Heart right ventricle (tissue), 16 donors: Measurements from ENCODE around the gene ZNF280D. TPM values are rescaled to one million over a fixed set of nuclear protein-coding genes. Genes with fewer than 3 reads are reported as not detected.
"Not testable (repeated sequence)": the region's sequence is repeated elsewhere in the genome, so short reads cannot be mapped to it uniquely, and the experiment has no call there.

Experiments
- ATAC-seq, 8 donors: fragments of 200-7000 bp; cut with Tn5 transposase; one replicate each; pipeline ENCODE4 v1.9.1; 2020; ENCODE audit warnings: mild to moderate bottlenecking in 8 of 8, moderate library complexity in 8 of 8, moderate number of reproducible peaks in 1 of 8
- DNase-seq, 2 donors: peaks; one replicate each; pipeline ENCODE4 v3.0.0-alpha.2; 2020
- H3K27ac ChIP-seq, 10 donors: fragments of 200-600 bp; sonication (generic) in 2 of 10; one replicate each; pipeline versions ENCODE4 v1.5.0 to v1.8.0; 2020 to 2022; ENCODE audit warnings: mild to moderate bottlenecking in 3 of 10
- H3K27me3 ChIP-seq, 7 donors: fragments of 200-600 bp; one replicate each; pipeline ENCODE4 v1.8.0; 2021 to 2022; ENCODE audit warnings: mild to moderate bottlenecking in 2 of 7
- H3K36me3 ChIP-seq, 9 donors: fragments of 200-600 bp; sonication (generic) in 1 of 9; one replicate each; pipeline versions ENCODE4 v1.5.0 to v1.8.0; 2020 to 2022; ENCODE audit warnings: mild to moderate bottlenecking in 2 of 9
- H3K4me1 ChIP-seq, 9 donors: fragments of 200-600 bp; sonication (generic) in 1 of 9; one replicate each; pipeline versions ENCODE4 v1.5.0 to v1.8.0; 2020 to 2022; ENCODE audit warnings: mild to moderate bottlenecking in 4 of 9
- H3K4me3 ChIP-seq, 10 donors: fragments of 200-600 bp; sonication (generic) in 2 of 10; one replicate each; pipeline versions ENCODE4 v1.5.0 to v1.8.0; 2020 to 2022; ENCODE audit warnings: mild to moderate bottlenecking in 7 of 10, moderate library complexity in 2 of 10
- H3K9me3 ChIP-seq, 11 donors: fragments of 200-600 bp in 10 of 11; sonication (generic) in 2 of 11; one replicate each; pipeline versions ENCODE4 v1.5.0 to v1.8.0; 2013 to 2022; ENCODE audit warnings: mild to moderate bottlenecking in 2 of 11, control low read depth in 1 of 11, moderate library complexity in 1 of 11
- WGBS, 2 donors: extraction: QIAGEN DNeasy Blood & Tissue Kit; methylation state at CpG; one replicate each; pipeline ENCODE4 v1.1.7; 2013; ENCODE audit warnings: inconsistent platforms in 1 of 2; 5-methylcytosine and 5-hydroxymethylcytosine counted together
- intact Hi-C, 10 donors: fragments of 100-400 bp; cut with DNase I; formaldehyde crosslinking; loops; one replicate each; pipeline versions ENCODE4 v1.11.1 to v1.14.2; 2022
- long read RNA-seq, 3 donors: library from polyadenylated mRNA; unstranded; transcript quantifications; one replicate each; pipeline ENCODE4 v2.0.0, GENCODE V29; 2020 to 2021
- polyA plus RNA-seq, 2 donors: library from polyadenylated mRNA; stranded (reverse); fragments of 200-250 nt; gene quantifications; one replicate each; pipeline ENCODE4 v1.2.3, GENCODE V29; 2013
- total RNA-seq, 10 donors: library from RNA; stranded (reverse); fragmentation: NEBNext Ultra II Directional in 3 of 10; extraction: Animal tissue kit (Norgen Biotek cat#: 25700) in 3 of 10; gene quantifications; one replicate each; pipeline versions ENCODE4 v1.2.1 to v1.2.4, GENCODE V29; 2021 to 2023
- TF ChIP-seq, protein P1 (sequence below), 9 donors: fragments of 200-600 bp; sonication (generic) in 2 of 9; IDR thresholded peaks; one replicate each; pipeline versions ENCODE4 v1.5.0 to v1.8.0; 2021 to 2022; ENCODE audit warnings: antibody characterized with exemption in 9 of 9, mild to moderate bottlenecking in 5 of 9, moderate library complexity in 1 of 9
- donor health status: Arrhythmogenic right ventricular cardiomyopathy.
- donor health status: ischemic (EF 13 %, LVEDD 7.1; RV severe dilation, severe dysfunction).
- donor health status: healthy with polysubstance abuse.
- donor health status: DM: no; HTN: yes; CAD: no.
- donor health status: DM: no; HTN: no; CAD: no.
- donor health status: ischemic (EF 25% LVEDD 6.9; RV normal size, moderate dysfunction).
- donor health status: ischemic (EF 25% LVEDD 5.7; RV mildly dilated, moderate dysfunction).
- donor health status: healthy.
- donor health status: DM: yes; HTN: yes; CAD: no.
- donor health status: Ischemic cardiomyopathy.
- donor health status: ischemic (EF 35%, LVEDD 5.7; RV mildly dilated, moderate dysfunction).
- donor health status: nonischemic (EF 11% LVEDD 7.7; RV severe dilation, severe dysfunction).
- donor health status: DM: yes; HTN: yes; CAD: no.
- donor health status: PGD.
- donor health status: ischemic (EF 29% LVEDD 5.4; RV normal size, mild dysfunction).
- donor health status: nonischemic (EF 23%, LVEDD 6.1; RV moderate dilation, normal function).

Gene ZNF280D, protein sequence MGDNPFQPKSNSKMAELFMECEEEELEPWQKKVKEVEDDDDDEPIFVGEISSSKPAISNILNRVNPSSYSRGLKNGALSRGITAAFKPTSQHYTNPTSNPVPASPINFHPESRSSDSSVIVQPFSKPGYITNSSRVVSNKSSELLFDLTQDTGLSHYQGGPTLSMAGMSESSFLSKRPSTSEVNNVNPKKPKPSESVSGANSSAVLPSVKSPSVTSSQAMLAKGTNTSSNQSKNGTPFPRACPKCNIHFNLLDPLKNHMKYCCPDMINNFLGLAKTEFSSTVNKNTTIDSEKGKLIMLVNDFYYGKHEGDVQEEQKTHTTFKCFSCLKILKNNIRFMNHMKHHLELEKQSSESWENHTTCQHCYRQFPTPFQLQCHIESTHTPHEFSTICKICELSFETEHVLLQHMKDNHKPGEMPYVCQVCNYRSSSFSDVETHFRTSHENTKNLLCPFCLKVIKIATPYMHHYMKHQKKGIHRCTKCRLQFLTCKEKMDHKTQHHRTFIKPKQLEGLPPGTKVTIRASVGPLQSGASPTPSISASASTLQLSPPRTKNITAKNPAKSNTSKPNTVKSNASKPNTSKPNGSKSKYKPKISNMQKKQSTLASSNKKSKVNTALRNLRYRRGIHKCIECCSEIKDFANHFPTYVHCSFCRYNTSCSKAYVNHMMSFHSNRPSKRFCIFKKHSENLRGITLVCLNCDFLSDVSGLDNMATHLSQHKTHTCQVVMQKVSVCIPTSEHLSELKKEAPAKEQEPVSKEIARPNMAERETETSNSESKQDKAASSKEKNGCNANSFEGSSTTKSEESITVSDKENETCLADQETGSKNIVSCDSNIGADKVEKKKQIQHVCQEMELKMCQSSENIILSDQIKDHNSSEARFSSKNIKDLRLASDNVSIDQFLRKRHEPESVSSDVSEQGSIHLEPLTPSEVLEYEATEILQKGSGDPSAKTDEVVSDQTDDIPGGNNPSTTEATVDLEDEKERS
- total RNA-seq = 10 to 100 TPM; 20.0 to 30.9 (median 24.9) TPM
- polyA plus RNA-seq = 10 to 100 TPM in 1 of 2 donors, 1 to 10 TPM in 1; 6.9 to 42.4 TPM
- long read RNA-seq, donor 1, full-length matches to known transcripts = 1 of 4 reads
- long read RNA-seq, donor 1, partial matches to known transcripts = 2 of 4 reads
- long read RNA-seq, donor 1, other reads (novel, unspliced or antisense) = 1 of 4 reads
- long read RNA-seq, donor 2, full-length matches to known transcripts = 3 of 10 reads
- long read RNA-seq, donor 2, partial matches to known transcripts = 5 of 10 reads
- long read RNA-seq, donor 2, other reads (novel, unspliced or antisense) = 2 of 10 reads
- long read RNA-seq, donor 3, full-length matches to known transcripts = 5 of 18 reads
- long read RNA-seq, donor 3, partial matches to known transcripts = 7 of 18 reads
- long read RNA-seq, donor 3, other reads (novel, unspliced or antisense) = 6 of 18 reads

DNA sequence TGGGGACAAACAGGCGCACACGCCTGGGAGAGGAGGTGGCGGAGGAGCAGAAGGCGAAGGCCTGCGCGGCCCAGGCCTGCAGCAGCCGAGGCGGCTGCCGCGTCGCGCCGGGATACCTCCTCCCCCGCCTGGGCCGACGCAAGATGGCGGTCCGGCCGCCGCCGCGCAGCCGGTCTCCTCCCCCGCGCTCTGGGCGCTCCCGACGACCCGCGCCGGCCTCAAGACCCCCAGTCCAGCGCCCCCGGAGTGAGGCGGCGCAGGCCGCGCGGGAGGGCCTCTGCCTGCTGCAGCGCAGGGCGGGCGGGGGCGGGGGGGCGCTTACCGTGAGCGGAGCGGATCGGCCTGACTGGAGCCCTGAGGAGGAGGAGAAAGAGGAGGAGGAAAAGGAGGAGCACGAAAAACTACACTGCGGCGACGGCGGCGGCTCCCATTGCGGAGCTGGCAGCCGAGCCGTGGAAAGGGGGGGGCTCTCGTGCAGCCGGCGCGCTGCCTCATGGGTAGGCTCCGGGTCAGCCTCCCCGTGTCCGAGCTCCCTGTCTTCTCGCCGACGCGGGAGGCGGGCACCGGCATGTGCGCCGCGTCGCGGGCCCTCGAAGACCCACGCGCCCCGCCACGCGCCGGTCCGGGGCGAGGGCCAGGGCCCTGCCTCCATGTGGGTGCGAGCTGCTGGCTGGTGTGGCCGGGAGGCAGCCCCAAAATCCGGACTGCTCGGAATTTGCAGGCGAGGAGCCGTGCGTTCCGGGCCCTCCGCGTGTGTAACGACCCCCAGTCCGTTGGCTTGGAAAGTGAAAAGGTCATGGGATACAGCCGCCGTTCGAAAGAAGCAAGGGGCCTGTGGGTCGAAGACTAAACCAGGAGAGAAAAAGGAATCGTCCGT lies at the start of gene ZNF280D:
TSS of gene ZNF280D (minus strand) at position 374 of the 877 bp plus-strand sequence. CDS start 26,400 bp downstream, outside the sequence.
- intact Hi-C loops = loop anchor here in 3 of 10 donors (5.0 to 10.0 kb wide), 3 partner anchors 79 to 154 kb away; no protein-coding TSS in a partner anchor
- 6 to 8% methylated on average over 95 to 101 of the region's 101 CpGs for WGBS, 2 donors
- no peaks in the 10 kb centered on the region for H3K36me3 ChIP-seq
- H3K27me3 ChIP-seq = no peaks in the 10 kb centered on the region
- H3K27ac ChIP-seq = peak within 1 kb of the TSS; percentile 96 to 99 (median 98)
- peak; percentile 93 for DNase-seq
- peak; percentile 94 to 97 (median 96) for ATAC-seq
- peaks cover 0 to 62% (median 35%) of the 10 kb centered on the region in 9 donors for H3K4me1 ChIP-seq
- TF ChIP-seq, protein P1, sequence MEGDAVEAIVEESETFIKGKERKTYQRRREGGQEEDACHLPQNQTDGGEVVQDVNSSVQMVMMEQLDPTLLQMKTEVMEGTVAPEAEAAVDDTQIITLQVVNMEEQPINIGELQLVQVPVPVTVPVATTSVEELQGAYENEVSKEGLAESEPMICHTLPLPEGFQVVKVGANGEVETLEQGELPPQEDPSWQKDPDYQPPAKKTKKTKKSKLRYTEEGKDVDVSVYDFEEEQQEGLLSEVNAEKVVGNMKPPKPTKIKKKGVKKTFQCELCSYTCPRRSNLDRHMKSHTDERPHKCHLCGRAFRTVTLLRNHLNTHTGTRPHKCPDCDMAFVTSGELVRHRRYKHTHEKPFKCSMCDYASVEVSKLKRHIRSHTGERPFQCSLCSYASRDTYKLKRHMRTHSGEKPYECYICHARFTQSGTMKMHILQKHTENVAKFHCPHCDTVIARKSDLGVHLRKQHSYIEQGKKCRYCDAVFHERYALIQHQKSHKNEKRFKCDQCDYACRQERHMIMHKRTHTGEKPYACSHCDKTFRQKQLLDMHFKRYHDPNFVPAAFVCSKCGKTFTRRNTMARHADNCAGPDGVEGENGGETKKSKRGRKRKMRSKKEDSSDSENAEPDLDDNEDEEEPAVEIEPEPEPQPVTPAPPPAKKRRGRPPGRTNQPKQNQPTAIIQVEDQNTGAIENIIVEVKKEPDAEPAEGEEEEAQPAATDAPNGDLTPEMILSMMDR (IDR thresholded peaks at IDR 0.05) = no peak
- H3K9me3 ChIP-seq = peaks cover 0 to 10% (median 0%) of the 10 kb centered on the region in 11 donors
- H3K4me3 ChIP-seq = peak within 1 kb of the TSS; percentile 63 to 76 (median 69)

DNA sequence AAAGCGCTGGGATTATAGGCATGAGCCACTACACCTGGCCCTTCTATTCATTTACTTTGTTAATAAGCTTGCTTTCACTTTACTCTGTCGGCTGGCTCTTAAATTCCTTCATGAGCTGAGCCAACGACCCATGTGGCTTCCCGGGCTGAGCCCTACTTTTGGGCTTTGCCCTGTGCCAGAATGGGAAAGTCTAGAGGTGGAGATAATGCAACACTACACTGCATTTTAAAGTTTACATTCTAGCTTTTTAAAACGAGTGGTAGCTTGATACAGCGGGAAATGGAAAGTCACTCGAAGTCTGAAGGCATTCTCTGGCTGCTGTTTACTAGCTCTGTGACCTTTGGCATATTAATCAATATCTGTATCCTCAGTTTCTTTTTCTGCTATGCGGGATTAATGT lies 49.0 kb upstream of the ZNF280D start:
- H3K27me3 ChIP-seq = no peaks in the 10 kb centered on the region
- H3K27ac ChIP-seq = no peak overlapping the region
- no peaks in the 10 kb centered on the region for H3K36me3 ChIP-seq
- H3K4me3 ChIP-seq = no peak overlapping the region
- no peaks in the 10 kb centered on the region for H3K9me3 ChIP-seq
- intact Hi-C loops = no loop called here
- 92 to 93% methylated on average over 8 of the region's 8 CpGs for WGBS, 2 donors
- ATAC-seq = no peak
- TF ChIP-seq, protein P1 (IDR thresholded peaks at IDR 0.05) = no peak
- no peaks in the 10 kb centered on the region for H3K4me1 ChIP-seq
- no peak for DNase-seq

DNA sequence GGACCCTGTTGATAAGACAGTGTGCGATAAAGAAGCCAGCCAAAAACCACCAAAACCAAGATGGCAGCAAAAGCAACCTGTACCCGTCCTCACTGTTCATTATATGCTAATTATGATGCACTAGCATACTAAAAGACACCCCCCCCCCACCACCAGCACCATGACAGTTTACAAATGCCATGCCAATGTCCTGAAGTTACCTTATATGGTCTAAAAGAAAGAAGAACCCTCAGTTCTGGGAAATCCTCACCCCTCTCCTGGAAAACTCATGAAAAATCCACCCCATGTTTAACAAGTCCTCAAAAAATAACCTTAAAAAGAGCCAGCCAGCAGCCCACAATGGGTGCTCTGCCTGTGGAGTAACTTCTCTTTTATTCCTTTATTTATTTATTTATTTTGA lies 48.4 kb upstream of the ZNF280D start:
- ATAC-seq (no peak), DNase-seq (no peak)
- intact Hi-C loops = no loop called here
- Histone ChIP-seq H3K27ac (no peak overlapping the region), H3K9me3 (no peaks in the 10 kb centered on the region), H3K27me3 (no peaks in the 10 kb centered on the region), H3K4me3 (no peak overlapping the region), H3K4me1 (no peaks in the 10 kb centered on the region), H3K36me3 (no peaks in the 10 kb centered on the region)
- TF ChIP-seq, protein P1 (IDR thresholded peaks at IDR 0.05) = no peak
- 84 to 96% methylated on average over 2 of the region's 2 CpGs for WGBS, 2 donors

DNA sequence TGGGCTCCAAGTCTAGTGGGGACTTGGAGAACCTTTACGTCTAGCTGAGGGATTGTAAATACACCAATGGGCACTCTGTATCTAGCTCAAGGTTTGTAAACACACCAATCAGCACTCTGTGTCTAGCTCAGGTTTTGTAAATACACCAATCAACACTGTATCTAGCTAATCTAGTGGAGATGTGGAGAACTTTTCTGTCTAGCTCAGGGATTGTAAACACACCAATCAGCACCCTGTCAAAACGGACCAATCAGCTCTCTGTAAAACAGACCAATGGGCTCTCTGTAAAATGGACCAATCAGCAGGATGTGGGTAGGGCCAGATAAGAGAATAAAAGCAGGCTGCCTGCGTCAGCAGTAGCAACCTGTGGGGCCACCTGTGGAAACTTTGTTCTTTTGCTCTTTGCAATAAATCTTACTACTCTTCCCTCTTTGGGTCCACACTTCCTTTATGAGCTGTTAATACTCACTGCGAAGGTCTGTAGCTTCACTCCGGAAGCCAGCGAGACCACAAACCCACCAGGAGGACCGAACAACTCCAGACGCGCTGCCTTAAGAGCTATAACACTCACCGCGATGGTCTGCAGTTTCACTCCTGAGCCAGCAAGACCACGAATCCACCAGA lies 46.9 kb upstream of the ZNF280D start:
- H3K36me3 ChIP-seq, ATAC-seq, H3K9me3 ChIP-seq, DNase-seq, H3K4me3 ChIP-seq, H3K27me3 ChIP-seq, H3K27ac ChIP-seq, intact Hi-C loops: not testable (repeated sequence)
- 91 to 95% methylated on average over 12 of the region's 12 CpGs for WGBS, 2 donors
- H3K4me1 ChIP-seq = peaks cover 0 to 11% (median 0%) of the 10 kb centered on the region in 9 donors

DNA sequence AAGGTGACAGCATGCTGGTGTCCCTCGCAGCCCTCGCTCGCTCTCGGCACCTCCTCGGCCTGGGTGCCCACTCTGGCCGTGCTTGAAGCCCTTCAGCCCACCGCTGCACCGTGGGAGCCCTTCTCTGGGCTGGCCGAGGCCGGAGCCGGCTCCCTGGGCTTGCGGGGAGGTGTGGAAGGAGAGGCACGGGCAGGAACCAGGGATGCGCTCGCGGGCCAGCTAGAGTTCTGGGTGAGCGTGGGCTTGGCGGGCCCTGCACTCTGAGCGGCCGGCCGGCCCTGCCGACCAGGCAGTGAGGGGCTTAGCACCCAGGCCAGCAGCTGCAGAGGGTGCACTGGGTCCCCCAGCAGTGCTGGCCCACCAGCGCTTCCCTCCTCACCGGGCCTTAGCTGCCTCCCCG lies 46.1 kb upstream of the ZNF280D start:
- intact Hi-C loops, ATAC-seq: not testable (repeated sequence)

More for the DNA sequence above, 46.1 kb upstream of the ZNF280D start:
- H3K36me3 ChIP-seq, H3K27me3 ChIP-seq, H3K27ac ChIP-seq, H3K9me3 ChIP-seq, DNase-seq, H3K4me3 ChIP-seq: not testable (repeated sequence)
- H3K4me1 ChIP-seq = peaks cover 0 to 11% (median 0%) of the 10 kb centered on the region in 9 donors
- 95 to 96% methylated on average over 22 to 25 of the region's 25 CpGs for WGBS, 2 donors
